PFSK-1 (cell line): Measurements from ENCODE around the gene GRK2.

Experiments used
- POLR2AphosphoS5 ChIP-seq: IDR thresholded peaks from 2 replicates; pipeline ENCODE4 v1.6.1; 2012; ENCODE audit warnings: low read depth, mild to moderate bottlenecking, control low read depth, low read length, moderate library complexity
- SIN3A ChIP-seq: IDR thresholded peaks from 2 replicates; pipeline ENCODE4 v1.6.1; 2012; ENCODE audit warnings: mild to moderate bottlenecking, low read length, moderate library complexity, borderline replicate concordance; ENCODE audit not compliant: insufficient read depth
- TF ChIP-seq, protein P1 (sequence below), 2 experiments: IDR thresholded peaks; 2 replicates each; pipeline versions ENCODE4 v1.6.1 to v1.8.0; 2011 to 2012; ENCODE audit warnings: low read depth in 2 of 2, low read length in 2 of 2, control low read depth in 1 of 2, inconsistent platforms in 1 of 2, mild to moderate bottlenecking in 1 of 2, moderate library complexity in 1 of 2; ENCODE audit not compliant: insufficient read depth in 1 of 2

DNA sequence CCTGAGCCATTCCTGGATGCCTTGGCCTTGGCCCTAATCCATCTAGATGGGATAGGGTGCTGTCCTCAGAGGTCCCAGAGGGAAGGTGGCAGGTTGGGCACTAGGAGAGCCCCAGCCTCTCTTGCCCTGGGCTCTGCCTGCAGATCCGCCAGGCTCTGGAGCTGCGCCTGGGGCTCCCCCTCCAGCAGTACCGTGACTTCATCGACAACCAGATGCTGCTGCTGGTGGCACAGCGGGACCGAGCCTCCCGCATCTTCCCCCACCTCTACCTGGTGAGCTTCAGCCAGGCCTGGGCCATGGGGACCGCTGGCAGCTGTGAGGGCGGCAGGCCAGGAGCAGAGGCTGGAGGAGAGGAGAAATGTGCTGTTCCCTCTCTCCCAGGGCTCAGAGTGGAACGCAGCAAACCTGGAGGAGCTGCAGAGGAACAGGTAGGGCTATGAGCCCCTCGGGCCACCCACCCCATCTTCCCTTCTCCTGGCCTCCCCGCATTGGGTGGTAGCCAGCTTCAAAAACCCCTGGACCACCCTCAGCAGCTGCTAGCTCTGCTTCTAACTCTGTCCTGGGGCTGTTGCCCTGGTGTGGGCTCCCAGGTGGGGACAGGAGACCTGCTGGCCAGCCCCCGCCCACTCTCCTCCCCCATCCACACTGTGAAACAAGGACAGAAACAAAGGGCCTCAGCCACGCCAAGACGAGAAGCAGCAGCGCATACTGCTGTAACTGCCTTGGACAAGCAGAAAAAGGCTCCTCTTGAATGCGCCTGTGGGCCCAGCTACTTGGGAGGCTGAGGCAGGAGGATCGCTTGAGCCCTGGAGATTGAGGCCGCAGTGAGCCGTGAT, 42.0 kb downstream of the GRK2 start:
- TF ChIP-seq, protein P1, sequence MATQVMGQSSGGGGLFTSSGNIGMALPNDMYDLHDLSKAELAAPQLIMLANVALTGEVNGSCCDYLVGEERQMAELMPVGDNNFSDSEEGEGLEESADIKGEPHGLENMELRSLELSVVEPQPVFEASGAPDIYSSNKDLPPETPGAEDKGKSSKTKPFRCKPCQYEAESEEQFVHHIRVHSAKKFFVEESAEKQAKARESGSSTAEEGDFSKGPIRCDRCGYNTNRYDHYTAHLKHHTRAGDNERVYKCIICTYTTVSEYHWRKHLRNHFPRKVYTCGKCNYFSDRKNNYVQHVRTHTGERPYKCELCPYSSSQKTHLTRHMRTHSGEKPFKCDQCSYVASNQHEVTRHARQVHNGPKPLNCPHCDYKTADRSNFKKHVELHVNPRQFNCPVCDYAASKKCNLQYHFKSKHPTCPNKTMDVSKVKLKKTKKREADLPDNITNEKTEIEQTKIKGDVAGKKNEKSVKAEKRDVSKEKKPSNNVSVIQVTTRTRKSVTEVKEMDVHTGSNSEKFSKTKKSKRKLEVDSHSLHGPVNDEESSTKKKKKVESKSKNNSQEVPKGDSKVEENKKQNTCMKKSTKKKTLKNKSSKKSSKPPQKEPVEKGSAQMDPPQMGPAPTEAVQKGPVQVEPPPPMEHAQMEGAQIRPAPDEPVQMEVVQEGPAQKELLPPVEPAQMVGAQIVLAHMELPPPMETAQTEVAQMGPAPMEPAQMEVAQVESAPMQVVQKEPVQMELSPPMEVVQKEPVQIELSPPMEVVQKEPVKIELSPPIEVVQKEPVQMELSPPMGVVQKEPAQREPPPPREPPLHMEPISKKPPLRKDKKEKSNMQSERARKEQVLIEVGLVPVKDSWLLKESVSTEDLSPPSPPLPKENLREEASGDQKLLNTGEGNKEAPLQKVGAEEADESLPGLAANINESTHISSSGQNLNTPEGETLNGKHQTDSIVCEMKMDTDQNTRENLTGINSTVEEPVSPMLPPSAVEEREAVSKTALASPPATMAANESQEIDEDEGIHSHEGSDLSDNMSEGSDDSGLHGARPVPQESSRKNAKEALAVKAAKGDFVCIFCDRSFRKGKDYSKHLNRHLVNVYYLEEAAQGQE (IDR thresholded peaks at IDR 0.05; ENCODE audit: insufficient read depth in 1 of 2, low read depth in 2 of 2, low read length in 2 of 2): no peak
- TF ChIP-seq POLR2AphosphoS5 (no peak), SIN3A (no peak)
